Adrenal gland (tissue), 12 donors: ENCODE results near the gene CDYL2. TPM values are rescaled to one million over a fixed set of nuclear protein-coding genes. Genes with fewer than 3 reads are reported as not detected.

ENCODE experiments used
- DNase-seq, 7 donors: peaks; one replicate each; pipeline ENCODE4 v3.0.0-alpha.2; 2019 to 2020
- H3K27ac ChIP-seq, 5 donors: fragments of 200-600 bp; sonication (generic) in 4 of 5; 1 replicate in 3 of 5; 2 replicates in 2 of 5; pipeline versions ENCODE4 v1.5.1 to v1.8.0; 2016 to 2020; ENCODE audit warnings: mild to moderate bottlenecking in 1 of 5
- H3K27me3 ChIP-seq: fragments of 200-600 bp; 2 replicates; pipeline ENCODE4 v1.8.0; 2021
- H3K36me3 ChIP-seq, 2 donors: fragments of 200-600 bp; replicated peaks in 1 of 2; 1 replicate in 1 of 2; 2 replicates in 1 of 2; pipeline versions ENCODE4 v1.5.1 to v1.8.0; 2018 to 2022
- H3K4me1 ChIP-seq, 2 donors: fragments of 200-600 bp; replicated peaks in 1 of 2; 1 replicate in 1 of 2; 2 replicates in 1 of 2; pipeline versions ENCODE4 v1.5.1 to v1.8.0; 2018 to 2021
- H3K4me3 ChIP-seq, 4 donors: fragments of 200-600 bp; sonication (generic) in 3 of 4; one replicate each; pipeline ENCODE4 v1.5.1; 2016 to 2018
- H3K9me3 ChIP-seq, 3 donors: fragments of 200-600 bp; sonication (generic) in 1 of 3; replicated peaks in 1 of 3; 1 replicate in 2 of 3; 2 replicates in 1 of 3; pipeline versions ENCODE4 v1.5.1 to v1.8.0; 2016 to 2021
- POLR2A ChIP-seq, 2 donors: fragments of 450-650 bp; IDR thresholded peaks; one replicate each; pipeline ENCODE4 v1.6.1; 2017; ENCODE audit warnings: antibody characterized with exemption in 2 of 2, mild to moderate bottlenecking in 2 of 2, moderate library complexity in 1 of 2
- WGBS, 4 donors: extraction: QIAGEN DNeasy Blood & Tissue Kit in 2 of 4; methylation state at CpG; one replicate each; pipeline versions ENCODE4 v1.1.5 to v1.1.7; 2013 to 2017; 5-methylcytosine and 5-hydroxymethylcytosine counted together
- intact Hi-C, 2 donors: fragments of 100-400 bp; cut with DNase I; formaldehyde crosslinking; loops; one replicate each; pipeline versions ENCODE4 v1.14.1 to v1.15.0; 2022 to 2023
- polyA plus RNA-seq, 3 donors: library from polyadenylated mRNA; stranded (reverse); fragments of 200-250 nt in 2 of 3; fragments of 350-450 nt in 1 of 3; fragmentation: Illumina TruSeq in 1 of 3; extraction: RNeasy Lipid Tissue Mini Kit (QIAGEN cat#74804) in 1 of 3; gene quantifications; one replicate each; pipeline ENCODE4 v1.2.3, GENCODE V29; 2013 to 2014
- total RNA-seq, 9 donors: library from RNA; depleted of rRNA in 4 of 9; stranded (reverse); fragments of >200 nt in 4 of 9; fragments of 120-200 nt in 1 of 9; fragmentation: NEBNext Ultra II Directional in 1 of 9; extraction: Animal tissue kit (Norgen Biotek cat#: 25700) in 1 of 9; gene quantifications; one replicate each; pipeline versions ENCODE4 v1.1.0 to v1.2.4, GENCODE V29; 2013 to 2023
- TF ChIP-seq, protein P1 (sequence below), 6 experiments: fragments of 450-650 bp in 4 of 6; fragments of 200-600 bp in 2 of 6; sonication (generic) in 1 of 6; IDR thresholded peaks; 1 replicate in 5 of 6; 2 replicates in 1 of 6; pipeline versions ENCODE4 v1.5.1 to v1.8.0; 2016 to 2021; ENCODE audit warnings: antibody characterized with exemption in 6 of 6, mild to moderate bottlenecking in 2 of 6, moderate library complexity in 1 of 6
- donor health status: healthy with polysubstance abuse.
- donor health status: Bipolar disorder and iron deficiency.
- donor health status: DM: yes; HTN: yes; CAD: no.
- donor health status: DM: no; HTN: no; CAD: no.
- donor health status: DM: no; HTN: no; CAD: no.
- donor health status: DM: yes; HTN: yes; CAD: no.

The CDYL2 gene
- total and polyA plus RNA-seq, 12 donors: 0.61 to 14.0 (median 7.6) TPM

DNA sequence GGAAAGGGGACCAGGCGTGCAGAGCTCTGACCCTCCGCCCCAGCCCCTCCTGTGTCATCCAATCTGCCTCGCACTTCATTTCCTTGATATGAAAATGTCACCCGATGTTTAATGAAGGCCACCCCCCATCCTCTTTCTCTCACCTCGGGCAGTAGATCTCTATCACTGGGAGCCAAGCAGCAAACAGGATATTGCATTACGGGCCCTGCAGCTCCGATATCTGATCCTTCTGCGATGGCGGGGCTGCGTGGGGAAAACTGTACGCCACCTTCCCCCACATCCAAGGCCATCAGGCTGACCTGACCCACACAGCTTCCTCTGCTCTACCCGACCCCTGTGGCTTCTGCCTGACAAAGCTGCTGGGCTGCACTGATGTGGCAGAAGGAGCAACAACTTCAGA, 188.7 kb downstream of the CDYL2 start:
- Histone ChIP-seq H3K27ac (no peak overlapping the region), H3K4me1 (no peaks in the 10 kb centered on the region), H3K9me3 (no peaks in the 10 kb centered on the region), H3K27me3 (no peaks in the 10 kb centered on the region), H3K4me3 (no peak overlapping the region), H3K36me3 (no peaks in the 10 kb centered on the region)
- 74 to 83% (median 80%) methylated on average over 10 to 12 of the region's 12 CpGs for WGBS, 4 donors
- TF ChIP-seq, protein P1, sequence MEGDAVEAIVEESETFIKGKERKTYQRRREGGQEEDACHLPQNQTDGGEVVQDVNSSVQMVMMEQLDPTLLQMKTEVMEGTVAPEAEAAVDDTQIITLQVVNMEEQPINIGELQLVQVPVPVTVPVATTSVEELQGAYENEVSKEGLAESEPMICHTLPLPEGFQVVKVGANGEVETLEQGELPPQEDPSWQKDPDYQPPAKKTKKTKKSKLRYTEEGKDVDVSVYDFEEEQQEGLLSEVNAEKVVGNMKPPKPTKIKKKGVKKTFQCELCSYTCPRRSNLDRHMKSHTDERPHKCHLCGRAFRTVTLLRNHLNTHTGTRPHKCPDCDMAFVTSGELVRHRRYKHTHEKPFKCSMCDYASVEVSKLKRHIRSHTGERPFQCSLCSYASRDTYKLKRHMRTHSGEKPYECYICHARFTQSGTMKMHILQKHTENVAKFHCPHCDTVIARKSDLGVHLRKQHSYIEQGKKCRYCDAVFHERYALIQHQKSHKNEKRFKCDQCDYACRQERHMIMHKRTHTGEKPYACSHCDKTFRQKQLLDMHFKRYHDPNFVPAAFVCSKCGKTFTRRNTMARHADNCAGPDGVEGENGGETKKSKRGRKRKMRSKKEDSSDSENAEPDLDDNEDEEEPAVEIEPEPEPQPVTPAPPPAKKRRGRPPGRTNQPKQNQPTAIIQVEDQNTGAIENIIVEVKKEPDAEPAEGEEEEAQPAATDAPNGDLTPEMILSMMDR (IDR thresholded peaks at IDR 0.05): no peak
- no peak for TF ChIP-seq POLR2A (IDR thresholded peaks at IDR 0.05)
- no peak for DNase-seq
- intact Hi-C loops: no loop called here

DNA sequence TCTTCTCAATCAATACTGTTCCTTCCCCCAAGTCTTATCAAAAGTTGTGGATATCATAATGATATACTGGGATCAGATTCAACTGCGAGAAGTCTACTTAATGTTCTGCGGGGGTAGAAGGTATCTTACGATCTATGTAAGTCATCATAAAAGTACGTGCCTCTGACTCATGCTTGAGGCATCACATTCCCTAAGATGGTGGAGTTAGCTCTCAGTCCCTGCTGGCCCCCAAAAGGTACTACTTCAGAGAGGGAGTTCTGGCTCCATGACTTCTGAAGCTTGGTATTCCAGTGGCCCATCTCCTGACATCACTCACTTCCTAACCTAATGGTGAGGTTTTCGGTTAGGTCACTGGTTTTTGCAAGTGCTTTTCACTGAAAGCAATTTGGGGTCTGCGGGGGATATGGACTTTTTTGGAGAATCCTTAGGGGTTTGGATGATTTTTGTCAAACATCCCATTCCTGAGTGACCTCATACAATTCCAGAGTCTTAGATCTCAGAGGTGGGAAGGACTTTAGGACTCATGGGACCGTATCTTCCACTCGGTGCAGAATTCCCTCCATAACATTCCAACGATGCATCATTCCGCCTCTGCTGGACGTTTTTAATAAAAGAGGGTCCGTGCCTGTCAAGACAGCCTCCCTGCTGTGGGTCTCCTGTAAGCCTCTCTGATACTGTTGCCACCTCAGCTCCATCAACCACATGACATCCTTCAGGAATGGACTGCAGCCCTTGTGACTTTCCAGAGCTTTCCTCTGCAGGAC, 189.3 kb downstream of the CDYL2 start:
- H3K4me1 ChIP-seq: no peaks in the 10 kb centered on the region
- intact Hi-C loops: no loop called here
- no peaks in the 10 kb centered on the region for H3K27me3 ChIP-seq
- H3K4me3 ChIP-seq: no peak overlapping the region
- DNase-seq: no peak
- H3K9me3 ChIP-seq: no peaks in the 10 kb centered on the region
- H3K27ac ChIP-seq: no peak overlapping the region
- H3K36me3 ChIP-seq: no peaks in the 10 kb centered on the region
- WGBS, 4 donors: 91 to 95% (median 92%) methylated on average over 12 of the region's 12 CpGs
- no peak for TF ChIP-seq POLR2A (IDR thresholded peaks at IDR 0.05)
- TF ChIP-seq, protein P1 (IDR thresholded peaks at IDR 0.05): no peak

- H3K27ac ChIP-seq: no peak overlapping the region
- no peaks in the 10 kb centered on the region for H3K27me3 ChIP-seq
- no peaks in the 10 kb centered on the region for H3K9me3 ChIP-seq
- 94 to 97% (median 95%) methylated on average over 10 to 13 of the region's 13 CpGs for WGBS, 4 donors
- TF ChIP-seq, protein P1 (IDR thresholded peaks at IDR 0.05): no peak
- TF ChIP-seq POLR2A (IDR thresholded peaks at IDR 0.05): no peak
- intact Hi-C loops: no loop called here
- H3K36me3 ChIP-seq: no peaks in the 10 kb centered on the region
- DNase-seq: no peak
- H3K4me1 ChIP-seq: no peaks in the 10 kb centered on the region
- no peak overlapping the region for H3K4me3 ChIP-seq
Observed at GRCh38 chr16:80612461-80613017, 191.9 kb downstream of the CDYL2 start.

DNA sequence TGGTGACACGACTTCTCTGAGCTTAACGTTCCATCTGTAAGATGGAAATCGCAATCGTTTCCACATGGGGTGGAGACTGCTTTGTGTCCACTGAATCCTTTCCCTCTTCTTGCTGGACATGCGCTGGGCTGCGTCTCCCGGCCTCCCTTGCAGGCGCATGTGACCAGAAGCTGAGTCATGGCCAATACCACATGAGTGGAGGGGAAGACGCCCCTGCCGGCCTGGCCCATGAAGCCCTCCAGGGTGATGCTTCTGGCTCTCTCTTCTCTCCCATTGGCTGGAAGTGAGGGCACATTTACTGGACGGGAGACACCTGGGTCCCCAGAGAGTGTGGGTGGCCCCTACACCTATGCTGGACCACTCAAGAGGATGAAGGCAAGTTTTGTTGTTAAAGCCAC, 192.5 kb downstream of the CDYL2 start:
- WGBS, 4 donors: 93 to 96% (median 94%) methylated on average over 11 of the region's 11 CpGs
- Histone ChIP-seq H3K36me3 (no peaks in the 10 kb centered on the region), H3K27ac (no peak overlapping the region), H3K9me3 (no peaks in the 10 kb centered on the region), H3K4me1 (no peaks in the 10 kb centered on the region), H3K27me3 (no peaks in the 10 kb centered on the region), H3K4me3 (no peak overlapping the region)
- TF ChIP-seq, protein P1 (IDR thresholded peaks at IDR 0.05): no peak
- no peak for TF ChIP-seq POLR2A (IDR thresholded peaks at IDR 0.05)
- no peak for DNase-seq
- intact Hi-C loops: no loop called here
